ENCODE data around the gene EXOC6B.

Gene EXOC6B

DNA sequence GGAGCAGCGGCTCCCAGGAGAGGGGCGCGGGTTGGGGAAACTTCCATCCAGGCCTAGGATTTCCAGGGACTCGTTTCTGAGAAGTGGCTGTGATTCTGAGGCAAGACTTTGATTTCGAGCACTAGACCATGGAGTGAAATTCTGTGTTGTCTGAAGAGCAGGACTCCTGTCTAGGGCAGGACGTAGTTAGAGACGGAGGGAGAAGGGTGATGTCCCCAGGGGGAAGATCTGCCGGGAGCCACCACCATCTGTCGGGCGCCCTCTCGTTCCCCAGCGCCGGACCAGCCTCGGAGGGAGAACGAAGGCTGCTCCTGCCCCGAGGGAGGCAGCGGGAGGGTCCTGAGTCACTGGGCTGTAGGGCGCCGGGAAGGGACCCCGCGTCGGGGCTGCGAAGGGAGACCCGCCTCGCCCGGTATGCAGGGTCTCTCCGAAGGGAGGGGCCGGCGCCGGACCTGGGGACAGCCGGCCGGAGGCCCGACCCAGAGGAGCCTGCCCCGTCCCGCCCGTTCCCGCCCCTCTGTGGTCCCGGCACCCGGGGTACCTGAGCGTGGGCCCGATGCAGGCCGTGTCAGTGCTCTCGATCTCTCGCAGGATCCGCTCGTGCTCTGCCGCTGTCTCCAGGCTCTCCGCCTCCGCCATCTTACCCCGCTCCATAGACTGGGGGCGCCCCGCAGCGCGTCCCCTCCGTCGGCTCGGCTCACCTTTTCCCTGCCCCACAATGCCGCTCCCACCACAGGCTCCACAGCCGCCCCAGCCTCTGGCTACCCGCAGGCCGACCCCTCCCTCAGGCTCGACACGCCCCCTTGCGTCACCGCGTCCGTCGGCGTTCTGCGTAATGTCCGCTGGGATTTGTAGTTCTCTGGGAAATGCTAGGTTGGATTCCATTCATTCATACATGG, at the start of gene EXOC6B:
Gene EXOC6B, minus strand, starts transcription at position 777 of the 899 bp plus-strand sequence.
- Mint-ChIP-seq H3K27ac (peak within 1 kb of the TSS; percentile 82), H3K4me1 (peaks cover 49% of the 10 kb centered on the region), H3K36me3 (peaks cover 6% of the 10 kb centered on the region), H3K27me3 (peaks cover 3% of the 10 kb centered on the region), H3K4me3 (peak within 1 kb of the TSS; percentile 95), H3K9me3 (no peaks in the 10 kb centered on the region)

DNA sequence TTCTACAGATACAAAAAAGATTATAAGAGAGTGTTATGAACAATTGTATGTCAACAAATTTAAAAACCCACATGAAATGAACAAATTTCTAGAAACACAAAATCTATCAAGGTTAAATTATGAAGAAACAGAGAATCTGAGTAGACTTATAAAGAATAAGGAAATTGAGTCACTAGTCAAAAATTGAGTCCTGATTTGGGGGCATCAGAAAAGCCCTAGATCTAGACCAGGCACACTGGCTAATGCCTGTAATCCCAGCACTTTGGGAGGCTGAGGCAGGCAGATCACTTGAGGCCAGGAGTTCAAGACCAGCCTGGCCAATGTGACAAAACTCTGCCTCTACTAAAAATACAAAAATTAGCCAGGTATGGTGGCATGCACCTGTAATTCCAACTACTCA, 46.0 kb upstream of the EXOC6B start:
- H3K4me3 Mint-ChIP-seq, result no peak overlapping the region
- no peak overlapping the region for H3K27ac Mint-ChIP-seq
- H3K27me3 Mint-ChIP-seq, result peaks cover 27% of the 10 kb centered on the region
- no peaks in the 10 kb centered on the region for H3K4me1 Mint-ChIP-seq
- H3K9me3 Mint-ChIP-seq, result peaks cover 16% of the 10 kb centered on the region
- no peaks in the 10 kb centered on the region for H3K36me3 Mint-ChIP-seq

DNA sequence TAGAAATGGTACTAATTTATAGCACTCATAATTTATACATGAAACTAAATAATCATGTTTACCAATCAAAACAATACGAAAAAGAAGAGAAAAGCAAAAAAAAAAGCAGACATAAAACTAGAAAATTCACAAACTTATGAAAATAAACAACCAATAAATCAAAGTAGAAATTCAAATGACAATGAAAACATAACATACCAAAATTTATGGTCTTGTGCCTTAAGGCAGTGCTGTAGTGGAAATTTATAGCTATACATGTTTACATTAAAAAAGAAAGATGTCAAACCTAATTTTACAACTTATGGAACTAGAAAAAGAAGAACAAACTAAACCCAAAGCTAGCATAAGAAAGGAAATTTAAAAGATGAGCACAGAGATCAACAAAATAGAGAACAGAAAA, 45.2 kb upstream of the EXOC6B start:
- no peaks in the 10 kb centered on the region for H3K36me3 Mint-ChIP-seq
- no peak overlapping the region for H3K4me3 Mint-ChIP-seq
- no peaks in the 10 kb centered on the region for H3K4me1 Mint-ChIP-seq
- peaks cover 30% of the 10 kb centered on the region for H3K27me3 Mint-ChIP-seq
- H3K27ac Mint-ChIP-seq, result no peak overlapping the region
- H3K9me3 Mint-ChIP-seq, result peaks cover 16% of the 10 kb centered on the region

DNA sequence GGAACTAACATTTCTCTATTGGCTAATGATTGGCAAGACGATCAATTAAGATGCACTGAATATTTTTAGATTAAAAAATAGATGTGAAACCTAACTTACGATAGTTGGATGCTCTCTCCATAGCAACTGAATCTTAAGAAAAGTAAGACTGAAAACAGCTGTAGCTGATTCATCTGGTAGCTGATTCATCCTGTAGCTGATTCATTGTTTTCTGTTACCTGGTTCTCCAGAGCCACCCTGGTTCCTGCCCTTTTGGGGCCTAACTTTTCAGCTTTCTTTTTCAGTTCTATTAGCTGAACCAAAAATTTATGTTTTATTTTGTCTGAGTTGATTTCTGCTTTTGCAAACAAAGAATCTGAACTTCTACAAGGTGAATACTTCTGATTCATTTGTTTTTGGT, 38.7 kb upstream of the EXOC6B start:
- Mint-ChIP-seq H3K4me3 (no peak overlapping the region), H3K27me3 (peaks cover 46% of the 10 kb centered on the region), H3K9me3 (no peaks in the 10 kb centered on the region), H3K36me3 (no peaks in the 10 kb centered on the region), H3K4me1 (peaks cover 8% of the 10 kb centered on the region), H3K27ac (no peak overlapping the region)

DNA sequence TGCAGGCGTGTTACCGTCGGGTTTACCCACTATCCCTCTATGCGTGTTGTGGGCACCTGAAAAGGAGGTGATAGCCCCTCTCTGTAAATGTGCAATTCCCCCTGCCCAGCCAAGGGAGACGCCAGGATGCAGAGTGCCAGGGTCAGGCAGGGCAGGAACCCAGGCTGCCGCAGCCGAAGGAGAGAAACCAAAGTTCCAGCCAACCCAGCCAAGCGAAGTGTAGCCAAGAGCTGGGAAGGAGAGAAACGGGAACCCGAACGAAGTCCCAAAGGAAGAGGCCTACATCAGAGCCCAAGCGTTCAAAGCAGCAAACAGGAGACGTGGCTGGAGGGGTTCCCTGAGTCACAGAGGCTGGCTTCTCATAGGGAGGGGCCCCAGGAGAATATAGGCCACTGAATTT, 37.2 kb upstream of the EXOC6B start:
- Mint-ChIP-seq H3K9me3 (no peaks in the 10 kb centered on the region), H3K27ac (no peak overlapping the region), H3K4me3 (no peak overlapping the region), H3K27me3 (peaks cover 45% of the 10 kb centered on the region), H3K4me1 (peaks cover 8% of the 10 kb centered on the region), H3K36me3 (no peaks in the 10 kb centered on the region)

DNA sequence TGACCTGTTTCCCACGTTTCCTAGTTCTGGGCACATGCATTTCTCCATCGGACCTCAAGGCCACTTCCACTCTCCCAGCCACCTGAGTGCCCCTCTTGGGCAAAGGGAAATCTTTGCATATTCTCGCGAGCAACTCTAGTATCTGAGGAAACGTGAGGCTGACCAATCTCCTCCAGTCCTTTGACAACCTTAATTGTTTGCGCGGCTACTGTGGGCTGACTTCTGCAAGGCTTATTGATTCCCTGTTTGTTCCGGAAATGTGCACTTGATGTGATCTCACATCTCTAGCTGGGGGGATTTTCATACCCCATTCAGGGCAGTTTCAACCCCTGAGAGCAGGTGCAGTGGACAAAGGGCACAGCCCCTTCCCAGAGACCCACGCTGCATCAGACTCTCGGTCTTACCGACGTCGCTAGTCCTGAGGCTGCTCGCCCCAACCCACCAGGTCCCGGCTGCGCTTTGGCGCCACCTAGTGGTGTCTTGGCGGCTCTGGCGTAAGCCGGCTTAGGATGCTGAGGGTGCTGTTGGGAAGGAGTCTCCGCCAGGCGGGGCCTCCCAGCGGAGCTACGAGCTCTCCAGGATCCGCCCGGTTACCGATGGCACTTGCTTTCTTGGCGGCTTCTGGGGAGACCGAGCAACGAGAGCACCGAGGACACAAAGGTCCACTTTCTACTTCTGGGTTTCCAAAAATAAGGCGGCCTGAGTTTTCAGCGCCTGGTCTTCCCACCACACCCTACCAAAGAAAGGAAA, 36.6 kb upstream of the EXOC6B start:
- Mint-ChIP-seq H3K4me1 (peaks cover 8% of the 10 kb centered on the region), H3K27me3 (peaks cover 45% of the 10 kb centered on the region), H3K4me3 (peak overlapping the region; percentile 73), H3K27ac (no peak overlapping the region), H3K9me3 (no peaks in the 10 kb centered on the region), H3K36me3 (no peaks in the 10 kb centered on the region)

DNA sequence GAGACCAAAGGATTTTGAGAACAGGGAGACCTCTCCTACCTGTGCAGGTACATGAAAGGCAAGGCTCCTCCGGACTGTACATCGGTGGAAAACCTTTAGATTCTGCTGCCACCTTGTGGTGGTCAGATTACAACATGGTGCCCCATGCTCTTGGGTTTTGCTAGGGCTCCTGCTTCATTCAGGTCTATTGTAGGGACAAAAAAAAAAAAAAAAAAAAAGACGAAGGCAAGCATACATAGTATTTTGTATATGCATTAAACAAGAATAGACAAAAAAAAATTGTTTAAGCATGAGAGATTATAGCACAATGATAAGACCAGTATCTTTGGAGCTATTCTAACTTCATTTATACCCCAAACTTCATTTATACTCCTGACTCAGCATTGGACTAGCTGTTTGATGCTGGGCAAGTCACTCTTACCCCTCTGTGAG, 34.0 kb upstream of the EXOC6B start:
- H3K4me3 Mint-ChIP-seq, result no peak overlapping the region
- H3K36me3 Mint-ChIP-seq, result no peaks in the 10 kb centered on the region

DNA sequence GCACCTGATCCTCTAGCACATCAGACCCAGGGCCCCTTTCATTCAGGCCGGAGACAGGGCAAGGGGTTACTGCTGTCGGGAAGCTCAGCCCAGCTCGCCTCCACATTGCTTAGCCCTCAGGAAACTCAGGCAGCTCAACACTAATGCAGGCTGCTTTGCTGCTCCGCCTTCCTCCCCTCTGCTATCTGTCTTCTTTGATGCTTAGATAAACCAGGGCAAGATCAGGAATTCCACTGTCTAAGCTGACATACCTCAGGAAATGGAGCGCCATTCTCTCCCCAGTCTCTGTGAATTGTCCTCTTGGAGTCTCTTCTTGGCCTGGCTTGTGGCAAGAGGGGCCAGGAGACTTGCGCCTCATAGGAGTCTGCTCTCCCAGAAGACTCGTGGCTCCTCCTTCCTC, 25.5 kb upstream of the EXOC6B start:
- Mint-ChIP-seq H3K36me3 (no peaks in the 10 kb centered on the region), H3K4me3 (no peak overlapping the region), H3K27ac (no peak overlapping the region), H3K4me1 (no peaks in the 10 kb centered on the region), H3K9me3 (no peaks in the 10 kb centered on the region), H3K27me3 (peaks cover 17% of the 10 kb centered on the region)

More for the DNA sequence above, 34.0 kb upstream of the EXOC6B start:
- H3K27ac Mint-ChIP-seq, result no peak overlapping the region
- H3K27me3 Mint-ChIP-seq, result peaks cover 44% of the 10 kb centered on the region
- H3K9me3 Mint-ChIP-seq, result no peaks in the 10 kb centered on the region
- peaks cover 8% of the 10 kb centered on the region for H3K4me1 Mint-ChIP-seq

DNA sequence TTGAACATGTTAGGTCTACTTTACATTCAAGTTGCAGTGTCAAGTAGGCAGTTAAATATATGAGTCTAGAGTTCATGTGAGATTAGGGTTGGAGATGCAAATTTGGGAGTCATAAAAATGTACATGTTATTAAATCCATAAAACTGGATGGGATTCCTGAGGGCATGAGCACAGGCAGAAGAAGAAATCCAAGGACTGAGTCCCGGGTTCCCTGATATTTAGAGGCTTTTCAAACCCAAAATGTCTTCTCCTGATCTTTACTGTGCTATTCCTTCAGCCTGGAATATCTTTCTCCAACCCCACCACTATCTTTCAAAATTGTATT, 23.3 kb upstream of the EXOC6B start:
- no peaks in the 10 kb centered on the region for H3K4me1 Mint-ChIP-seq
- no peaks in the 10 kb centered on the region for H3K9me3 Mint-ChIP-seq
- H3K27ac Mint-ChIP-seq, result no peak overlapping the region
- no peak overlapping the region for H3K4me3 Mint-ChIP-seq
- peaks cover 7% of the 10 kb centered on the region for H3K27me3 Mint-ChIP-seq
- no peaks in the 10 kb centered on the region for H3K36me3 Mint-ChIP-seq

DNA sequence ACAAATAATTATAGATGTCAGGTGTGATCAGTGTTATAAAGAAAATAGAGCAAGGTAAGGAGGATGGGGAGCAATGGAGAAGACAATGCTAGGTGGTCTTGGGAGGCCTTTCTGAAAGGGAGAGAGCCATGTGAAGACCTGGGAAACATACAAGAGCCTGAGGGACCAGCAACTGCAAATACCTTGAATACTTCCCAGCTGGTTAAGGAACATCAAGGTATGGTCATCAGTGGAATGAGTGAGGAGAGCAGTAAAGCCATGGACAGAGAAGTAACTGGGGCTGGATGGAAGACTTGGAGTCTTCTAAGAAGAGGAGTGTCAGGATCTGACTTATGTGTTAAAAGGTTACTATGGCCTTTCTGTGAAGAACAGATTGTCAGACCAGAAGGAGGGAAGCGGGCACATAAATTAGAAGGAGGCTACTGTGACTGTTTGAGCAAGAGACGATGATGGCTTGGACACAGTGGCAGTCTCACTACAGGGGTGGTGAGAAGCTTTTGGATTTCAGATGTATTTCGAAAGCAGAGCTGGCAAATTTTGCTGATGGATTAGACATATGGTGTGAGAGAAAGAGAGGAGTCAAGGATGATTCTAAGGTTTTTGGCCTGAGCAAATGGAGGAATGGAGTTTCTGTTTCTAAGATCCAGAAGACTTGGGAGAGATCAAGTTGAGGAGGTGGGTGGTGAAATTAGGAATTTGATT, 22.8 kb upstream of the EXOC6B start:
- Mint-ChIP-seq H3K36me3 (no peaks in the 10 kb centered on the region), H3K4me3 (no peak overlapping the region), H3K4me1 (no peaks in the 10 kb centered on the region), H3K27ac (no peak overlapping the region), H3K27me3 (peaks cover 5% of the 10 kb centered on the region), H3K9me3 (no peaks in the 10 kb centered on the region)

DNA sequence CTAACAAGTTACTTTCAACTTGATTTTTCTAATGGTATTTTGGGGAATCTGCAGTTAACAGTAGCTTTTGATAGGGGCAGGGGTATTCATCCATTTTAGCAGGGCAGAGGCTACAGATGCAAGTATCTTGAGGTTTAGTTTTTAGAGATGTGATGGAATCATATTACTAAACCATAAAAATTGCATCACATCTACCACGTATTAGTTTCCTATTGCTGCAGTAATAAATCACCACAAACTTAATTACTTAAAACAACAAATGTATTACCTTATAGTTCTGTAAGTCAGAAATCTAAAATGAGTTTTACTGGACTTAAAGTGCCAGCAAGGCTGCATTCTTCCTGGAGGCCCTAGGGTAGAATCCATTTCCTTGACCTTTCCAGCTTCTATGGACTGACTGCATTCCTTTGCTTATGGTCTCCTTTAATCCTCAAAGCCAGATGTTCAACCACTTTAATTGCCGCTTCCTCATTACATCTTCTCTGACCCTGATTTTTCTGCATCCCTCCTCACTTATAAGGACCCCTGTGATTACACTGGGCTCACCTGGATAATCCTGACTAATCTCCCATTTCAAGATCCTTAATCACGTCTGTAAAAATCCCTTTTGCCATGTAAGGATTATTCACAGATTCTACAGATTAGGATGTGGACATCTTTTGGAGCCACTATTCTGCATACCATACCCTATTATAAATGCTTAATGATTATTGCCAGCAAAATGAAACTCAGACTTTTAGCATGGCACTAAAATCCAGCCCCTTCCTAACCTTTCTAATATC, 21.9 kb upstream of the EXOC6B start:
- Mint-ChIP-seq H3K27me3 (peaks cover 3% of the 10 kb centered on the region), H3K4me1 (no peaks in the 10 kb centered on the region), H3K27ac (no peak overlapping the region), H3K36me3 (no peaks in the 10 kb centered on the region), H3K9me3 (no peaks in the 10 kb centered on the region), H3K4me3 (no peak overlapping the region)

DNA sequence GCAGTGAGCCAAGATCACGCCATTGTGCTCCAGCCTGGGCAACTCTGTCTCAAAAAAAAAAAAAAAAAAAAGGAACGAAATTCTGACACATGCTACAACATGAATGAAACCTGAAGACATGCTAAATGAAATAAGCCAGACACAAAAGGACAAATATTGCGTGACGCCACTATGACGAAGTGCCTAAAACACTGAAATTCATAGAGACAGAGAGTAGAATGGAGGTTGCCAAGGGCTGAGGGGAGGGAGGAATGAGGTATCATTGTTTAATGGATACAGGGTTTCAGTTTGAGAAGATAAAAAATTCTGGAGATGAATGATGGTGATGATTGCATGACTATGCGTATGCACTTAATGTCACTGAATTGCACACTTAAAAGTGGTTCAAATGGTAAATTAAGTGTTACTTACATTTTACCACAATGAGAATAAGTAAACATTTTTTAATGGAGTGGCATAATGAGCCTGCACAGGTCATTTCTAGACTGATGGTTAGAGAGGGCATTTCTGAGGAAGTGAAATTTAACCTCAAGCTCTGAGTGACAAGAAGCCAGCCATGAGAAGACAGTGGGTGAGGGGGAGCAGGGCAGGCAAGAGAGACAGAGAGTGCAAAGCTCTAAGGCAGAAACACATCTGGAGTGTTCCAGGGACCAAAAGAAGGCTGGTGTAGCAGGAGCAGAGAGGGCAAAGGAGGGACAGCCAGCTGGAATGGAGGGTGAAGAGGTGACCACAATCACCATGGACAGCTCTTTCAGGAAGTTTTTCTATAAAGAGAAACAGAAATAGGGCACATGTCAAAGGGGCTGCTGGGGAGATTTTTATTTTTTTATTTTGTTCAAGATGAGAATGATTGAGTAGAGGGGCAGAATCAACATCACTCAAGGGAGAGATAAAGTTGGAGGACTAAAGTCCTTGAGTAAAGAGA, 20.6 kb upstream of the EXOC6B start:
- Mint-ChIP-seq H3K27me3 (peaks cover 3% of the 10 kb centered on the region), H3K9me3 (no peaks in the 10 kb centered on the region), H3K36me3 (no peaks in the 10 kb centered on the region), H3K4me3 (no peak overlapping the region), H3K27ac (no peak overlapping the region), H3K4me1 (no peaks in the 10 kb centered on the region)

DNA sequence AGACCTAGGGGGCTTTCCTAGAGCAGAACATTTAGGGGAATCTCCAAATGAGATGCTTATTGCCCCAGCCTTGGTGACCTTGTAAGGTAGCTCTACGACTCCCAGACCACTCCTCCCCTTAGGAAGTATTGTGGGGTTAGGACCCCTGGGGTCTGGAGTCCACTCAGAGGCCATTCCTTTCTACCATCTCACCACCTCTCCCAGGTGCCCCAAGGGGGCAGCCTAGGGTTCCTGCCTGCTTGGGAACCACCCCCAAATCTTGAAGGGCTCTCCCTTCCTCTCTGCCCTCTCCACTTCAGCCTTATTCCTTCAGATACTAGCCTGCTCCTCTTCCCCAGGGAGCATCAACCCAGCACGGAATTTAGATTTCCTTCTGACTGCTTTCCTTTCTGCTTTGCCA, 17.5 kb upstream of the EXOC6B start:
- Mint-ChIP-seq H3K36me3 (no peaks in the 10 kb centered on the region), H3K4me1 (no peaks in the 10 kb centered on the region), H3K9me3 (no peaks in the 10 kb centered on the region), H3K27ac (no peak overlapping the region), H3K4me3 (no peak overlapping the region), H3K27me3 (peaks cover 5% of the 10 kb centered on the region)

DNA sequence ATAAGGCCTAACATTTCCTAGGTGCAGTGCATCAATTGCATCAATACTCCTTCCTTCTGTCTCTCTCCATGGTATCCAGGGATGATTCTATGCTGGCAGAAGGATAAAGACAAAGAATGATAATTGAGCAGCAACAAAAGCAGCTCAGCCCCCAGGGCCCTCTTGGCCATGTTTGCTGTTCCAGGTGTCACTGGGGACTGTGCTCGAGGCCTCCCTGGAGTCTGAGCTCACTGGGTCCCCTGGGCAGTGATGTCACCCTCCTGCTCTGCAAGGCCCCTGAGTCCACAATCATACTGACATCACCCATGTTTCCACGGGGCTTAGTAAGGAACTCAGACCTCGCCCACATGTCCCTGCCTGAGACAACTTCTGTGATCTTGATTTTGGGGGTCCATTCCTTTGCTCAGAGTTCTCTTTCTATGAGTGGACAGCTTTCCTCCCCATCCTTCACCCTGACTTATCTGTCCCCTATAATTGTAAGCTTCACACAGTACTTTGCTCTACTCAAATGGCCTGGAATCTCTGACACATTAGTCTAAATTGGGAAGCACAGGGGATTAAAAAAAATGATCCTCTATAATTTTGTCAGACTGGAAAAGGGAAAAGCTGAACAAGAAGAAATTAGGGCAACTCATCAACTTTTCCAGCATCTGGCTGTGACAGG, 15.8 kb upstream of the EXOC6B start:
- Mint-ChIP-seq H3K9me3 (no peaks in the 10 kb centered on the region), H3K4me1 (no peaks in the 10 kb centered on the region), H3K36me3 (no peaks in the 10 kb centered on the region), H3K4me3 (no peak overlapping the region), H3K27me3 (peaks cover 5% of the 10 kb centered on the region), H3K27ac (no peak overlapping the region)
